Loucy (cell line): ENCODE results near the gene KLHL4.

ENCODE experiments used
- H2AFZ ChIP-seq: fragments of 200-600 bp; sonication (generic); 2 replicates; pipeline ENCODE4 v1.6.0; 2016; ENCODE audit warnings: antibody characterized with exemption, mild to moderate bottlenecking, low read length, moderate library complexity
- H3F3A ChIP-seq: fragments of 200-600 bp; 2 replicates; pipeline ENCODE4 v1.6.0; 2016; ENCODE audit warnings: antibody characterized with exemption, low read depth, mild to moderate bottlenecking
- H3K27me3 ChIP-seq: fragments of 200-600 bp; sonication (generic); 2 replicates; pipeline ENCODE4 v1.6.1; 2014; ENCODE audit warnings: low read length, mild to moderate bottlenecking; ENCODE audit not compliant: insufficient read depth, poor library complexity, severe bottlenecking
- H3K36me3 ChIP-seq: fragments of 200-600 bp; sonication (generic); 2 replicates; pipeline ENCODE4 v1.6.1; 2016; ENCODE audit warnings: low read length; ENCODE audit not compliant: insufficient read depth
- H3K4me1 ChIP-seq: fragments of 200-600 bp; sonication (generic); 2 replicates; pipeline ENCODE4 v1.5.1; 2014; ENCODE audit warnings: low read length, mild to moderate bottlenecking; ENCODE audit not compliant: insufficient read depth, poor library complexity, severe bottlenecking
- H3K4me2 ChIP-seq: fragments of 200-600 bp; sonication (generic); 2 replicates; pipeline ENCODE4 v1.6.0; 2014; ENCODE audit warnings: antibody characterized with exemption, low read length, low read depth, mild to moderate bottlenecking; ENCODE audit not compliant: poor library complexity, severe bottlenecking
- H3K4me3 ChIP-seq: fragments of 200-600 bp; sonication (generic); 2 replicates; pipeline ENCODE4 v1.5.1; 2014; ENCODE audit warnings: low read length, mild to moderate bottlenecking, mixed read lengths; ENCODE audit not compliant: poor library complexity, severe bottlenecking
- H3K79me2 ChIP-seq: fragments of 200-600 bp; sonication (generic); 2 replicates; pipeline ENCODE4 v1.6.1; 2014; ENCODE audit warnings: low read length; ENCODE audit not compliant: insufficient read depth
- H3K9ac ChIP-seq: fragments of 200-600 bp; sonication (generic); 2 replicates; pipeline ENCODE4 v1.6.0; 2014; ENCODE audit warnings: mild to moderate bottlenecking, low read depth, low read length, moderate library complexity; ENCODE audit not compliant: poor library complexity, severe bottlenecking
- H3K9me2 ChIP-seq: fragments of 200-600 bp; sonication (generic); replicated peaks from 2 replicates; pipeline ENCODE4 v1.6.1; 2016; ENCODE audit warnings: low read depth, low read length, mixed read lengths
- H3K9me3 ChIP-seq: fragments of 200-600 bp; sonication (generic); 2 replicates; pipeline ENCODE4 v1.6.1; 2014; ENCODE audit warnings: mild to moderate bottlenecking, antibody characterized with exemption, low read length, low read depth; ENCODE audit not compliant: insufficient read depth
- H4K20me1 ChIP-seq: fragments of 200-600 bp; sonication (generic); 2 replicates; pipeline ENCODE4 v1.6.0; 2014; ENCODE audit warnings: antibody characterized with exemption, low read length, mild to moderate bottlenecking; ENCODE audit not compliant: insufficient read depth, poor library complexity, severe bottlenecking
- EZH2phosphoT487 ChIP-seq: fragments of 200-600 bp; IDR thresholded peaks from 2 replicates; pipeline ENCODE4 v1.6.1; 2018; ENCODE audit warnings: antibody characterized with exemption, mild to moderate bottlenecking, moderate library complexity, borderline replicate concordance
- TF ChIP-seq, protein P1 (sequence below): fragments of 200-600 bp; sonication (generic); conservative IDR thresholded peaks from 2 replicates; pipeline ENCODE4 v1.5.1; 2014; ENCODE audit warnings: mild to moderate bottlenecking, antibody characterized with exemption, low read length

The KLHL4 gene

DNA sequence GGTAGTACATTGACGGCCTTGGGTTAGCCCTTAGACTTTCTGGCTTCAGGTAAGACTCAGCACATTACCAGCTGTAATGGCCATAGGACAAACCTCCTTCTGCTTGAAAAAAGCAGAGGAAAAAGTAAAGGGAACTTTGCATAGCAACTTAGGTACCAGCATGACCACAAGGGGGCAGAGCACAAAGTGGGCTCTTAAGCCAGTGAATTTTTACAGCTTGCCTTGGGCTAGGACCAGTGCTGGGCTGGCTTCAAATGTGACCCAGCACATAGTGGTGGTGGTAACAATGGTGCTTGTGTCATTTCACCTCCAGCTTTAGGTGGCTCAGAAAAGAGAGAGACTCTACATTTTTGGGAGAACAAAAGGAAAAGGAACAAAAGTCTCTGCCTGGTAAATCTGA, 66.1 kb downstream of the KLHL4 start:
- Histone ChIP-seq H3K79me2 (no peaks in the 10 kb centered on the region), H3K36me3 (no peaks in the 10 kb centered on the region), H3K4me3 (no peak overlapping the region), H3K4me2 (no peak overlapping the region), H3K9ac (no peak overlapping the region), H3K27me3 (no peaks in the 10 kb centered on the region), H3K4me1 (no peaks in the 10 kb centered on the region), H2AFZ (no peak overlapping the region), H4K20me1 (no peaks in the 10 kb centered on the region), H3K9me2 (no peaks in the 10 kb centered on the region), H3F3A (no peaks in the 10 kb centered on the region), H3K9me3 (no peaks in the 10 kb centered on the region)
- TF ChIP-seq EZH2phosphoT487, result no peak
- TF ChIP-seq, protein P1, sequence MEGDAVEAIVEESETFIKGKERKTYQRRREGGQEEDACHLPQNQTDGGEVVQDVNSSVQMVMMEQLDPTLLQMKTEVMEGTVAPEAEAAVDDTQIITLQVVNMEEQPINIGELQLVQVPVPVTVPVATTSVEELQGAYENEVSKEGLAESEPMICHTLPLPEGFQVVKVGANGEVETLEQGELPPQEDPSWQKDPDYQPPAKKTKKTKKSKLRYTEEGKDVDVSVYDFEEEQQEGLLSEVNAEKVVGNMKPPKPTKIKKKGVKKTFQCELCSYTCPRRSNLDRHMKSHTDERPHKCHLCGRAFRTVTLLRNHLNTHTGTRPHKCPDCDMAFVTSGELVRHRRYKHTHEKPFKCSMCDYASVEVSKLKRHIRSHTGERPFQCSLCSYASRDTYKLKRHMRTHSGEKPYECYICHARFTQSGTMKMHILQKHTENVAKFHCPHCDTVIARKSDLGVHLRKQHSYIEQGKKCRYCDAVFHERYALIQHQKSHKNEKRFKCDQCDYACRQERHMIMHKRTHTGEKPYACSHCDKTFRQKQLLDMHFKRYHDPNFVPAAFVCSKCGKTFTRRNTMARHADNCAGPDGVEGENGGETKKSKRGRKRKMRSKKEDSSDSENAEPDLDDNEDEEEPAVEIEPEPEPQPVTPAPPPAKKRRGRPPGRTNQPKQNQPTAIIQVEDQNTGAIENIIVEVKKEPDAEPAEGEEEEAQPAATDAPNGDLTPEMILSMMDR, result peak; percentile 49

- no peaks in the 10 kb centered on the region for H3F3A ChIP-seq
- H3K9me3 ChIP-seq, result no peaks in the 10 kb centered on the region
- no peak overlapping the region for H2AFZ ChIP-seq
- TF ChIP-seq, protein P1, result no peak
- TF ChIP-seq EZH2phosphoT487, result no peak
- H3K36me3 ChIP-seq, result no peaks in the 10 kb centered on the region
- no peak overlapping the region for H3K4me3 ChIP-seq
- H3K4me2 ChIP-seq, result no peak overlapping the region
- no peak overlapping the region for H3K9ac ChIP-seq
- no peaks in the 10 kb centered on the region for H3K27me3 ChIP-seq
- no peaks in the 10 kb centered on the region for H4K20me1 ChIP-seq
- no peaks in the 10 kb centered on the region for H3K79me2 ChIP-seq
- no peaks in the 10 kb centered on the region for H3K9me2 ChIP-seq
- no peaks in the 10 kb centered on the region for H3K4me1 ChIP-seq
Observed at GRCh38 chrX:87616371-87616770, 98.8 kb downstream of the KLHL4 start.

- no peak overlapping the region for H2AFZ ChIP-seq
Observed at GRCh38 chrX:87621697-87622096, 104.1 kb downstream of the KLHL4 start.

More at GRCh38 chrX:87621697-87622096, 104.1 kb downstream of the KLHL4 start:
- H3K27me3 ChIP-seq, result no peaks in the 10 kb centered on the region
- H3K79me2 ChIP-seq, result no peaks in the 10 kb centered on the region
- H3K4me2 ChIP-seq, result no peak overlapping the region
- no peak overlapping the region for H3K9ac ChIP-seq
- no peaks in the 10 kb centered on the region for H3K4me1 ChIP-seq
- H4K20me1 ChIP-seq, result no peaks in the 10 kb centered on the region
- H3K36me3 ChIP-seq, result no peaks in the 10 kb centered on the region
- H3K4me3 ChIP-seq, result no peak overlapping the region
- H3F3A ChIP-seq, result no peaks in the 10 kb centered on the region
- H3K9me3 ChIP-seq, result no peaks in the 10 kb centered on the region
- TF ChIP-seq, protein P1, result no peak
- TF ChIP-seq EZH2phosphoT487, result no peak
- H3K9me2 ChIP-seq, result no peaks in the 10 kb centered on the region
